GM18502 (cell line): ENCODE data around the gene CTDP1.

Experiments used
- ATAC-seq: cut with Tn5 transposase; IDR thresholded peaks from one replicate; pipeline ENCODE4 v1.9.1; 2021; ENCODE audit warnings: mild to moderate bottlenecking; ENCODE audit not compliant: unreplicated experiment, poor library complexity

CTDP1 gene

DNA sequence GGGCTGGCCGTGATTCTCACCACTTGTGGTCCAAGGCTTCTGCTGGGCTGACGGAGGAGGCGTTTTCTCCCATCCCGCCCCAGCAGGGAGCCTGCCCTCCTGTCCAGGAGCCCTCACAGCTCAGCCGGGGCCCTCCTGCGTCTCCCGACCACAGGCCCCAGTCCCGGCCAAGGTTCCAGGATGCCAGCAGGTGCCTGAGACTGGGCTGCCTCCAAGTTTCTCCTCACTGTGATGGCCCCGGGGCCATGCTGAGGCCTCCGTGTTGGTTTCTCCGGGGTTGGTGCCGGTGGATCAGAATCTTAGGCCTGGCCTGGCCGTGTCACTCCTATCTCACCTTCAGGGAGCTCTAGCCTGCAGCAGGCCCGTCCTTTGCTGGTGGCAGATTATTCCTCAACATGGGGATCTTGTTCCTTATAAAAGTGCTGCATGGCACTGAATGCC, 124.0 kb downstream of the CTDP1 start:
- ATAC-seq: no peak
